Stimulated activated CD4-positive, alpha-beta T cell treated with anti-CD3 and anti-CD28 coated beads, Interleukin-1b, Interleukin-23, amount 100 ng/mL, for 4 hours (primary cell): ENCODE data around the gene KDM5D.

Experiments used
- DNase-seq, 2 donors: peaks; one replicate each; pipeline ENCODE4 v3.0.0-alpha.2; 2020; ENCODE audit warnings: low read depth in 2 of 2

The KDM5D gene

DNA sequence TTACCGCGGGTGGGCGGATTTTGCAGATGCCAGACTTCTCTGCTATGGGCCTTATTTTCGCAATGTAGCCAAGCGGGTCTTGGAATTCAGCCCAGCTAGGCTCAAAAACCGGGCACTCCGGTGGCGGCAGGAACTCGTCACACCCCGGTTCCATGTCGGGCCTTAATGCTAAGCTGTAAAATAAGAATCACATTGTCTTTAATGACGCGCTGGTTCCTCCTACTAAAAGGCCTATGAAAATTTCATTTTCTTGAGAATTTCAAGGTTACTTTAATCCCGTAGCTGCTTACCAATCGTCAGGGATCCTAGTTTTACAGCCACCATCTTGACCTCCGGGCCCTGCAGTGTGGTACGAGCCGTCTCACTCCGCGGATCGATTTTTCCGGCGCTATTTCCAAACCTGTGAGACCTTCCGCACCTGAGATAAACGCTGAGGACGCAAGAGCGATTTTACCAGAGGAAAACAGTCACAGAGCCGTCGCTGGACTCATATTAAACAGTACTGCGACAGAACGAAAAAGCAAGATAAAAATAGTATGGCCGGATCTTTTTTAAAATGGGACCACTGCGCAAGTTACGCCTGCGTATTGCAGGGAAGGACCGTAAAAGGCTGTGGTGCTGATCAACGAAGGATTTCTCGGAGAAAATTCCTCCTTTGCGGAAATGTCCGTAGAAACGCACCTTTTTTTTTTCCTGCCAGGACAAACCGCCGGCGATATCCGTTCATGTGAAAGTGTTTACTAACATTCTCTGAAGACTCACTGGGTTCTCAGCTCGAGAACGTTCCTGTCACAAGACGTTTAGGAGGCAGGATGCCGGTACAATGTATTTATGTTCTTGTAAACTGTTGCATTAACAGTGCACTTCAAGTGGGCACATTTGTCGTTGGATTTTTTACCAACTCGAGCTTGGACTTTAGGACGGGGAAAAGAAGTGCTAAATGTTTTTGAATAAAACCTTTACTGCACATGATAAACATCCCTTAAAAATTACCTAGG, at the start of gene KDM5D:
Gene KDM5D, minus strand, starts transcription at position 346 of the 998 bp plus-strand sequence. Its CDS starts 192 bp downstream, at position 154.
- peak in 1 of 2 donors; percentile 29 for DNase-seq

GRCh38 chrY:19768375-19768774, 23.8 kb upstream of the KDM5D start:
- no peak for DNase-seq

- no peak for DNase-seq
These were observed 1.2 kb downstream of the KDM5D start for GRCh38 chrY:19743331-19743730.

- DNase-seq: no peak
These were observed 2.4 kb downstream of the KDM5D start for GRCh38 chrY:19742153-19742552.

DNA sequence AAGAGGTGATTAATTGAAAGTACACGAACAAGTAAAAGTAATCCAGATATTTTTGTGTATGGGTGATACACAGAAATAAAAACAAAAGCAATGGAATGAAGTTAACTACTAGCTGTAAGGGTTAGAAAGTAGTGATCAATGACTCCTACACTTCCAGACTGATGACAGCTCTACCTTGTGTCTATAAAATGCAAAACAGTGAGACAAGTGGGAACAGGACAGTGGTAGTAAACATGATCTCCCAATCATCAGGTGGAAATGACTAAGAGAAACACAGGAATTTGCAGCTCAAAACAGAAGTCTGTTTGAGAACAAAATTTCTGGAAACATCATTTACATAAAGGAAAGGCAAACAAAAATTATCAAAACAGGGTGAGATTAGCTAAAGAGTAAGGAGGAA, 10.1 kb downstream of the KDM5D start:
- DNase-seq: no peak

GRCh38 chrY:19717950-19718349, 26.6 kb downstream of the KDM5D start:
- no peak for DNase-seq

GRCh38 chrY:19717146-19717545, 27.4 kb downstream of the KDM5D start:
- DNase-seq: no peak

DNA sequence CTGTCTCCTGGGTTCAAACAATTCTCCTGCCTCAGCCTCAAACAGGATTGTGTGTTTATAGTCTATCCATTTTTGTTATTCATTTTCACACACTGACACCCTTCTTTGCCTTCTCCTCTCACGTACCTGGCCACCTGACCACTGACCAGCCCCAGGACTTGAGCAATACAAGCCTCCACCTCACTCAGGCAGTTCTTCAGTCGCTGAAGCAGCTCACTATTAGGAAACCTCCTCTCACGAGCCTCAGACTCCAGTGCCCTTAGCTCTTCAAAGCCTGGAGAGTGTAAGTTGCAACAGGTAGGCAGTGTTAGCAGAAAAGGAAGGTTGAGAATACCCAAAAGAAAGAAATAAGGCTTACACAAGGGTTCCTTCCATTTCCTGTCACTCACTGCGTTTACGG, 29.3 kb downstream of the KDM5D start:
- no peak for DNase-seq

DNA sequence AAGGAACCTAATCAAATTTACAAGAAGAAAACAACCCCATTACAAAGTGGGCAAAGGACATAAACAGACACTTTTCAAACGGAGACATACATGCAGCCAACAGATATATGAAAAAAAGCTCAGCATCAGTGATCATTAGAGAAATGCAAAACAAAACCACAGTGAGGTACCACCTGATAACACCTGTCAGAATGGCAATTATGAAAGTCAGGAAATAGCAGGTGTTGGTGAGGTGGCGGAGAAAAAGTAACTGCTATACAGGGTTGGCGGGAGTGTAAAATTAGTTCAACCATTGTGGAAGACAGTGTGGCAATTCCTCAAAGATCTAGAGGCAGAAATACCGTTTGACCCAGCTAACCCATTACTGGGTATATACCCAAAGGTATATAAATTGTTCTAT, 31.1 kb downstream of the KDM5D start:
- no peak for DNase-seq

GRCh38 chrY:19706273-19706672, 38.3 kb downstream of the KDM5D start:
- no peak for DNase-seq

DNA sequence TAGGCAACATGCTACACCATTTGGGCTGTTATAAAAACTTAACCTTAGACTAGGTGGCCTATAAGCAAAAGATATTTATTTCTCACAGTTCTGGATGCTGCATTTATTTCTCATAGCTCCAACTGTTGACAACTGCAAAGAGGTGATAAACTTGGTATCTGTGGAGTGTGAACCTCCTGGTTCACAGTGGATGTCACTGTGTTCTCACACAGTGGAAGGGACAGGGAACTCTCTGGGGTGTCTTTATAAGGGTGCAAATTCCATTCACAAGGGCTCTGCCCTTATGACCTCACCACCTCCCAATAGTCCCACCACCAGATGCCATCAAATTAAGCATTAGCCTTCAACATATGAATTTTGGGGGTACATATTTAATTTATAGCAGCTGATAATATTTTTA, 46.0 kb downstream of the KDM5D start:
- no peak for DNase-seq

DNA sequence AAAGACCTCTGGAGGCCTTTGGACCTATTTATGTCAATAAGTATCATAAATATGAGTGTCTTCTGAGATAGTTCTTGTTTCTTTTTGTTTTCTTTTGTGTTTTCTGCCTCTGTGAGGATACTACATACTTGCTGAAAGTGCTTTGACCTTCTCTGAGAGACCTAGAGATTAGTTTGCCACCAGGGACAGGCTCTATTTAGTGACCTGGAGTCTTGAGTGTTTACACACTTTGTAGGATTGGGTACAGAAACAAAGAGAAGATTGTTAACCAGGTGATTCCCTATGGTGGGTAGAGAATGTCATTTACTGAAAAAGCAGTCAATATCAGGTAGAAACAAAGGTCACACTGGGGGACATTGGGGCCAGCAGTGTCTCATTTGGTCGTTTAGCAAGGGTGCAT, 63.7 kb downstream of the KDM5D start:
- DNase-seq: no peak
